K562 (cell line): Measurements from ENCODE around the gene RAB4B. TPM values are rescaled to one million over a fixed set of nuclear protein-coding genes. Genes with fewer than 3 reads are reported as not detected.

Source experiments
- AFF4 ChIP-seq: sonication (generic); formaldehyde crosslinking; IDR thresholded peaks from 2 replicates; pipeline ENCODE4 v1.8.0; 2023; ENCODE audit warnings: mild to moderate bottlenecking, missing genetic modification reagents
- BDP1 ChIP-seq: IDR thresholded peaks from 3 replicates; pipeline ENCODE4 v1.6.1; 2011; ENCODE audit not compliant: insufficient read length, insufficient read depth
- BHLHE40 ChIP-seq: IDR thresholded peaks from 2 replicates; pipeline ENCODE4 v1.6.1; 2011; ENCODE audit warnings: low read length, improper control_type of control experiment
- CHD1 ChIP-seq: fragments of 200-600 bp; sonication (generic); IDR thresholded peaks from one replicate; pipeline ENCODE4 v1.6.1; 2012; ENCODE audit warnings: mild to moderate bottlenecking, moderate library complexity, low read length, inconsistent platforms
- COPS2 ChIP-seq: fragments of 450-650 bp; conservative IDR thresholded peaks from 2 replicates; pipeline ENCODE4 v1.6.1; 2016; ENCODE audit warnings: mild to moderate bottlenecking, moderate library complexity
- CTBP1 ChIP-seq: fragments of 450-650 bp; IDR thresholded peaks from 2 replicates; pipeline ENCODE4 v1.6.1; 2016; ENCODE audit warnings: borderline replicate concordance
- FOXK2 ChIP-seq, 2 experiments: fragments of 450-650 bp; IDR thresholded peaks in 1 of 2; conservative IDR thresholded peaks in 1 of 2; 2 replicates each; pipeline ENCODE4 v1.6.1; 2016; ENCODE audit warnings: low read depth in 2 of 2, mild to moderate bottlenecking in 1 of 2
- FOXP1 ChIP-seq: sonication (generic); formaldehyde crosslinking; IDR thresholded peaks from 2 replicates; pipeline ENCODE4 v1.8.0; 2022; ENCODE audit warnings: mild to moderate bottlenecking, missing genetic modification reagents
- HDAC6 ChIP-seq: IDR thresholded peaks from 2 replicates; pipeline ENCODE4 v1.6.1; 2012; ENCODE audit warnings: low read depth, mild to moderate bottlenecking, control low read depth, inconsistent platforms, low read length, moderate library complexity
- IRF9 ChIP-seq: fragments of 450-650 bp; IDR thresholded peaks from 2 replicates; pipeline ENCODE4 v1.6.1; 2016; ENCODE audit warnings: missing biosample characterization, missing genetic modification characterization
- KDM1A ChIP-seq, 2 experiments: fragments of 450-650 bp; IDR thresholded peaks; 2 replicates each; pipeline ENCODE4 v1.6.1; 2016; ENCODE audit warnings: mild to moderate bottlenecking in 2 of 2
- NFE2L1 ChIP-seq: fragments of 450-650 bp; IDR thresholded peaks from 2 replicates; pipeline ENCODE4 v1.6.1; 2016; ENCODE audit warnings: missing genetic modification characterization, low read depth, mild to moderate bottlenecking, missing compliant biosample characterization, moderate library complexity, borderline replicate concordance
- POLR2A ChIP-seq: fragments of 450-650 bp; conservative IDR thresholded peaks from 2 replicates; pipeline ENCODE4 v1.6.1; 2016
- POLR2AphosphoS2 ChIP-seq: IDR thresholded peaks from 2 replicates; pipeline ENCODE4 v1.6.1; 2012; ENCODE audit warnings: low read length, improper control_type of control experiment
- PPARD ChIP-seq: fragments of 250-450 bp; sonication (Bioruptor Pico); IDR thresholded peaks from 2 replicates; pipeline ENCODE4 v1.8.0; 2022; ENCODE audit warnings: inconsistent platforms, mild to moderate bottlenecking, moderate library complexity
- STAG1 ChIP-seq: sonication (generic); formaldehyde crosslinking; IDR thresholded peaks from 2 replicates; pipeline ENCODE4 v1.5.0; 2020; ENCODE audit warnings: missing genetic modification reagents, borderline replicate concordance
- ZBED1 ChIP-seq: IDR thresholded peaks from 2 replicates; pipeline ENCODE4 v1.6.1; 2014
- ZFP1 ChIP-seq: fragments of 450-650 bp; formaldehyde crosslinking; IDR thresholded peaks from 2 replicates; pipeline ENCODE4 v1.4.0; 2020; ENCODE audit warnings: mild to moderate bottlenecking, mixed read lengths
- ZNF584 ChIP-seq: fragments of 200-800 bp; sonication (Bioruptor generic); IDR thresholded peaks from 2 replicates; pipeline ENCODE4 v1.6.1; 2016; ENCODE audit warnings: low read depth, mild to moderate bottlenecking, missing genetic modification characterization, missing compliant biosample characterization
- ZNF780A ChIP-seq: fragments of 250-450 bp; sonication (Bioruptor Pico); IDR thresholded peaks from 2 replicates; pipeline ENCODE4 v1.5.0; 2021; ENCODE audit warnings: mild to moderate bottlenecking
- polyA plus RNA-seq, 8 experiments: library from polyadenylated mRNA; depleted of rRNA in 4 of 8; stranded (reverse) in 5 of 8; unstranded in 3 of 8; fragments of >200 nt; fragmentation: Nextera tagmentation in 2 of 8; fragmentation: Illumina TruSeq in 1 of 8; extraction: Ambion mirVana in 2 of 8; extraction: Trizol in 1 of 8; gene quantifications; 2 replicates each; pipeline versions ENCODE4 v1.2.1 to v1.2.3, GENCODE V29; 2011 to 2014; ENCODE audit warnings: inconsistent platforms in 1 of 8, missing spikeins in 1 of 8
- total RNA-seq, 7 experiments: library from RNA; depleted of rRNA in 6 of 7; stranded (reverse); fragments of >200 nt in 6 of 7; fragmentation: Illumina TruSeq in 2 of 7; extraction: Trizol in 2 of 7; gene quantifications; 2 replicates each; pipeline versions ENCODE4 v1.2.1 to v1.2.3, GENCODE V29; 2011 to 2021; ENCODE audit warnings: low replicate concordance in 1 of 7
- TF ChIP-seq, protein P1 (sequence below): fragments of 450-650 bp; formaldehyde crosslinking; IDR thresholded peaks from 2 replicates; pipeline ENCODE4 v1.4.0; 2022; ENCODE audit warnings: missing genetic modification characterization
- TF ChIP-seq, protein P2 (sequence below): conservative IDR thresholded peaks from 2 replicates; pipeline ENCODE4 v1.6.1; 2011; ENCODE audit warnings: low read depth, mild to moderate bottlenecking, low read length; ENCODE audit not compliant: control insufficient read depth

RAB4B gene
- total and polyA plus RNA-seq, 9 of the 15 experiments (the other 6 are each of a cell fraction or from before 2014, with no cell fraction given): 0.28 to 20.4 (median 9.0) TPM

GRCh38 chr19:40750058-40750873 is 27.8 kb upstream of the RAB4B start, which contains the start of gene ACTMAP (continued):
- TF ChIP-seq BHLHE40: peak; percentile 90
- TF ChIP-seq POLR2A: peak; percentile 73
- no peak for TF ChIP-seq BDP1
- TF ChIP-seq, protein P1, sequence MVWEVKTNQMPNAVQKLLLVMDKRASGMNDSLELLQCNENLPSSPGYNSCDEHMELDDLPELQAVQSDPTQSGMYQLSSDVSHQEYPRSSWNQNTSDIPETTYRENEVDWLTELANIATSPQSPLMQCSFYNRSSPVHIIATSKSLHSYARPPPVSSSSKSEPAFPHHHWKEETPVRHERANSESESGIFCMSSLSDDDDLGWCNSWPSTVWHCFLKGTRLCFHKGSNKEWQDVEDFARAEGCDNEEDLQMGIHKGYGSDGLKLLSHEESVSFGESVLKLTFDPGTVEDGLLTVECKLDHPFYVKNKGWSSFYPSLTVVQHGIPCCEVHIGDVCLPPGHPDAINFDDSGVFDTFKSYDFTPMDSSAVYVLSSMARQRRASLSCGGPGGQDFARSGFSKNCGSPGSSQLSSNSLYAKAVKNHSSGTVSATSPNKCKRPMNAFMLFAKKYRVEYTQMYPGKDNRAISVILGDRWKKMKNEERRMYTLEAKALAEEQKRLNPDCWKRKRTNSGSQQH: no peak
- no peak for TF ChIP-seq NFE2L1 (tag)
- peak; percentile 57; the same call in 1 of the 2 replicates for TF ChIP-seq POLR2AphosphoS2
- TF ChIP-seq IRF9 (tag): peak; percentile 73; the same call in 1 of the 2 replicates
- TF ChIP-seq FOXK2 (conservative IDR thresholded peaks at IDR 0.05 in 1 of 2, IDR thresholded peaks at IDR 0.05 in 1 of 2; ENCODE audit: low read depth in 2 of 2): peak; percentile 54 to 97
- TF ChIP-seq HDAC6: no peak
- TF ChIP-seq STAG1 (CRISPR knock-in tag): no peak
- TF ChIP-seq CTBP1: no peak
- no peak; the same call in 1 of the 2 replicates for TF ChIP-seq ZBED1
- TF ChIP-seq, protein P2, sequence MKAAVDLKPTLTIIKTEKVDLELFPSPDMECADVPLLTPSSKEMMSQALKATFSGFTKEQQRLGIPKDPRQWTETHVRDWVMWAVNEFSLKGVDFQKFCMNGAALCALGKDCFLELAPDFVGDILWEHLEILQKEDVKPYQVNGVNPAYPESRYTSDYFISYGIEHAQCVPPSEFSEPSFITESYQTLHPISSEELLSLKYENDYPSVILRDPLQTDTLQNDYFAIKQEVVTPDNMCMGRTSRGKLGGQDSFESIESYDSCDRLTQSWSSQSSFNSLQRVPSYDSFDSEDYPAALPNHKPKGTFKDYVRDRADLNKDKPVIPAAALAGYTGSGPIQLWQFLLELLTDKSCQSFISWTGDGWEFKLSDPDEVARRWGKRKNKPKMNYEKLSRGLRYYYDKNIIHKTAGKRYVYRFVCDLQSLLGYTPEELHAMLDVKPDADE: peak; percentile 55; the same call in 1 of the 2 replicates
- no peak for TF ChIP-seq KDM1A (IDR thresholded peaks at IDR 0.05)
- TF ChIP-seq ZNF780A: no peak
- 0 out of 2 replicates have a peak, but pooled peaks have one; percentile 52 for TF ChIP-seq AFF4 (CRISPR knock-in tag)
- no peak for TF ChIP-seq COPS2
- TF ChIP-seq CHD1: peak; percentile 86
- TF ChIP-seq ZFP1: no peak
- peak; percentile 78; the same call in 1 of the 2 replicates for TF ChIP-seq ZNF584 (CRISPR knock-in tag)
- no peak; the same call in 1 of the 2 replicates for TF ChIP-seq FOXP1 (CRISPR knock-in tag)
- TF ChIP-seq PPARD (CRISPR knock-in tag): no peak
